HG02798 (cell line): ENCODE measurements around the gene ZNF814.
"Not testable (repeated sequence)": the region's sequence is repeated elsewhere in the genome, so short reads cannot be mapped to it uniquely, and the experiment has no call there.

Experiments
- ATAC-seq: cut with Tn5 transposase; IDR thresholded peaks from one replicate; pipeline ENCODE4 v1.9.1; 2021; ENCODE audit warnings: mild to moderate bottlenecking; ENCODE audit not compliant: unreplicated experiment, poor library complexity

ZNF814 gene

GRCh38 chr19:57867868-57868492 lies 20.9 kb downstream of the ZNF814 start:
- no peak for ATAC-seq

DNA sequence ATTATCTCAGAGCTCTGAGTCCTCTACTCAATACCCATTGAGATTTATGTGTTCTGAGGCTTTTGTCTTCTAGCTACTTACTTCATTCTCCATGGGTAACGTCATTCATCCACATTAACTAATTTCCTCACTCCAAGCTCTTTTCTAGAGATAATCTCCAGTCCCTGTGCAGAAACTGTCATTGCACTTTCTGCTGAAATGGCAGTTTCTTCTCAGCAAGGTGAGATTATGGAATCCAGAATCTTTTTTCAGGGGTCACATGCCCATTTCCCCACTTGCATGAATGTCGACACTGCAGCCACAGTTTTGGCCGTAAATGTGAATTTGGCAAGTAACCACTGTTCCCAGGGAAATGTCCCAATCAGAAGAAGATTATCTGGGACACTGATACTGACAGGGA lies 26.5 kb downstream of the ZNF814 start:
- not testable (repeated sequence) for ATAC-seq

DNA sequence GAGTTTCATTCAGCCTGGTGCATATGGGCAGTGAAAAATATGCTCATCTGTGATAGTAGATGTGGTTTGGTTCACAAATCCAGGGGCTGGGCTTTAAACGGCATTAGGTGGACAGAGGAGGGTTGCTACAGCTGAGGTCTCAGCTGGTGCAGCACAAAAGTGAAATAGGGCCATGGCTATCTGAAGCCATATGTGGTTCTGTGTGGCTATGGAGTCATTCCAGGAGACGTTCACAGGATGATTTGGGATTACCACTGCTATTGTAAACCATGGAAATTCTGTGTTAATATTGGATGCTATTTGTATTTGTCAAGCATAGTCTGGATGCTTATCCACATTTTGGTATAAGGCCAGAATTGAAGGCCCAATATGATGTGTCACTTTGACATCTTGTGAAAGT lies 34.7 kb downstream of the ZNF814 start:
- not testable (repeated sequence) for ATAC-seq

- not testable (repeated sequence) for ATAC-seq
These were observed 36.8 kb downstream of the ZNF814 start for GRCh38 chr19:57851812-57852603.

- no peak for ATAC-seq
These were observed 38.3 kb downstream of the ZNF814 start for GRCh38 chr19:57850553-57851017.

- peak; percentile 97 for ATAC-seq
These were observed 39.0 kb downstream of the ZNF814 start, which contains the start of gene ZNF587 for GRCh38 chr19:57849666-57850473. Gene ZNF587, plus strand, starts transcription at chr19:57849859. Its CDS starts 180 bp downstream, at chr19:57850039.

- ATAC-seq = not testable (repeated sequence)
These were observed 39.6 kb downstream of the ZNF814 start for GRCh38 chr19:57849162-57849665.

GRCh38 chr19:57847164-57847563 lies 41.7 kb downstream of the ZNF814 start:
- ATAC-seq = not testable (repeated sequence)

GRCh38 chr19:57841122-57841763 lies 47.6 kb downstream of the ZNF814 start:
- no peak for ATAC-seq

- not testable (repeated sequence) for ATAC-seq
These were observed 50.1 kb downstream of the ZNF814 start for GRCh38 chr19:57838622-57839191.

DNA sequence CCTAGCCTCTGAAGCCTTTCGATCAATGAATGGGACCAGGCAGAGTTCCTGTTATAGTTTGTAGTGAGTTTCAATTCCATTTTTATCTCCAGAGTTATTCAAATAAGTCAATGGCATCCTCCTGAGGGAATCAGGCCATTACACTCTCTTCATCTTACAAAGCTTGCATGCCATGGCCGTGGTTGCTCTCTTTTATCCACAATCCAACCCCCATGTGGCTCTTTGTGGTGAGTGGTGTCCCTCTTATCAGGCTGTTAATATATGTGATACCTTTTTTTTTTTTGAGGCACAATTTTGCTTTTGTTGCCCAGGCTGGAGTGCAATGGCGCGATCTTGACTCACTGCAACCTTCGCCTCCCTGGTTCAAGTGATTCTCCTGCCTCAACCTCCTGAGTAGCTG lies 51.8 kb downstream of the ZNF814 start:
- not testable (repeated sequence) for ATAC-seq

DNA sequence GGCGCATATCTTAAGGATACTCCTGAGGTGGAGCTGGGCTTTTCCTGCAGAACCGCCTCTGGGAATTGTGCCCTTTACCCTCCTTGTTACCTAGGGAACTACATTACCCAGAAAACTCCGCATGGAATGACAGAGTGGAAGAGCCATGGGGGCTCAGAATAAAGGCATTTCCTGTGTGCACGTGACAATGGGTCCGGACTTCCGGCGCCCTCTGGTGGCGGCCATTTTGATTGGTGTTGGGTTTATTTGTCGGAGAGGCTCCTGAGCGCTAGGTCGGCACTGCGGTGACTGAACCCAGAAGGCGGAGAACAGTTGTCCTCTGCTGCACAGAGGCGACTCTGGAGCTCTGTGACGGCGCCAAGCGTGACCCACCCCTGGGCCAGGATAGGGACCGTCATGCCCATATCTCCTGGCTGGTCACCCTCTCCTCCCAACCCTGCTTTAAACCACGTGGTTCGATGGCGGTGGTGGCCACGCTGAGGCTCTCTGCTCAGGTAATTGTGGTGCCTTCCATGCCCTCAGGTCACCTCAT lies 58.7 kb downstream of the ZNF814 start, which contains the start of gene ZNF587B:
TSS of gene ZNF587B (plus strand) at position 229 of the 532 bp plus-strand sequence. CDS start at position 459, 230 bp downstream.
- ATAC-seq = no peak

DNA sequence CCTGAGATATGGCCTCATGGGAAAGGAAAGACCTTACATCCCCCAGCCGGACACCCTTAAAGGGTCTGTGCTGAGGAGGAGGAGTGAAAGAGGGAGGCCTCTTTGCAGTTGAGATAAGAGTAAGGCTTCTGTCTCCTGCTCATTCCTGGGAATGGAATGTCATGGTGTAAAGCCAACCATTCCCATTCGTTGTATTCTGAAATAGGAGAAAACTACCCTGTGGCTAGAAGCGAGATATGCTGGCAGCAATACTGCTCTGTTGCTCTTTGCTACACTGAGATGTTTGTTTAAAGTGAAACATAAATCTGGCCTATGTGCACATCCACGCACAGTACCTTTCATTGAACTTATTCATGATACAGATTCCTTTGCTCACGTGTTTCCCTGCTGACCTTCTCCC lies 59.5 kb downstream of the ZNF814 start:
- ATAC-seq = no peak

DNA sequence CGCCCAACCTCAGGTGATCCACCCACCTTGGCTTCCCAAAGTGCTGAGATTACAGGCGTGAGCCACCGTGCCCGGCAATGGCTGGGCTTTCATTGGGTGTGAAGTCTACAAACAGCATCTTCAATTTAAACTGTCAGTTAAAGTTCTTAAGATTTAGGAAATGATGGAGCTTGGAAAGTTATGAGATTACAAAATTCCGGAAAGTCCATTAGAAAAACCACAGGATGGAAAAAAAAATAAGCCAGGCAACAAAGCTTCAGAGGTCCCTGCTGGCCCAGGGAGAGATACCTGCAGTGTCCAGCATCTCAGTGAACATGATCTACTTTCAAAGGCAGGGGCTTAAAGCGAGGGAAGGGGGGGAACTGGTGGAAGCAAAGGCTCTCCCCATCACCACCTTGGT lies 63.3 kb downstream of the ZNF814 start:
- ATAC-seq = no peak

DNA sequence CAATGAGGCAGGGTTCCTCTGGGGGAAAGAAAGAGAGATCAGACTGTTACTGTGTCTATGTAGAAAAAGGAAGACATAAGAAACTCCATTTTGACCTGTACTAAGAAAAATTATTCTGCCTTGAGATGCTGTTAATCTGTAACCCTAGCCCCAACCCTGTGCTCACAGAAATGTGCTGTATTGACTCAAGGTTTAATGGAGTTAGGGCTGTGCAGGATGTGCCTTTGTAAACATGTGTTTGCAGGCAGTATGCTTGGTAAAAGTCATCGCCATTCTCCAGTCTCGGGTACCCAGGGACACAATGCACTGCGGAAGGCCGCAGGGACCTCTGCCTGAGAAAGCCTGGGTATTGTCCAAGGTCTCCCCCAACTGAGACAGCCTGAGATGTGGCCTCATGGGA lies 65.2 kb downstream of the ZNF814 start:
- ATAC-seq = not testable (repeated sequence)

DNA sequence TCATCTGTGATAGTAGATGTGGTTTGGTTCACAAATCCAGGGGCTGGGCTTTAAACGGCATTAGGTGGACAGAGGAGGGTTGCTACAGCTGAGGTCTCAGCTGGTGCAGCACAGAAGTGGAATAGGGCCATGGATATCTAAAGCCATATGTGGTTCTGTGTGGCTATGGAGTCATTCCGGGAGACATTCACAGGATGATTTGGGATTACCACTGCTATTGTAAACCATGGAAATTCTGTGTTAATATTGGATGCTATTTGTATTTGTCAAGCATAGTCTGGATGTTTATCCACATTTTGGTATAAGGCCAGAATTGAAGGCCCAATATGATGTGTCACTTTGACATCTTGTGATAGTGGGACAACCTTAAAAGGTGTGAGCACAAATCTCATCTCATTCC lies 65.7 kb downstream of the ZNF814 start:
- ATAC-seq = not testable (repeated sequence)

DNA sequence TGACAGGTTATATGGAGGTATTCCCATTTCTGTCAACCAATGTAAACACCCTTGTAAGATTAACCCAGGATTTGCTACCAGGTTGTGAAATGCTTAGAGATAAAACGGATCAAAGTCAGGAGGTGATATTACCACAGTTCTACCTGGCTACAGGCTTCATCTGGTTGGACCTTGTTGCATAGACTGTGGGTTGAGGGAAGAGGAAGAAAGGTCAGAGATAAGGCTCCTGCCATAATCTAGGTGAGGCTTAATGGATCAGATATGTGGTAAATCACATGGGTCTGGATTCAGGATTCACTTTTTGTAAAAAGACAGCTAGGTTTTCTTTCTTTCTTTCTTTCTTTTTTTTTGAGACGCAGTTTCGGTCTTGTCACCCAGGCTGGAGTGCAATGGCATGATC lies 67.3 kb downstream of the ZNF814 start:
- not testable (repeated sequence) for ATAC-seq

DNA sequence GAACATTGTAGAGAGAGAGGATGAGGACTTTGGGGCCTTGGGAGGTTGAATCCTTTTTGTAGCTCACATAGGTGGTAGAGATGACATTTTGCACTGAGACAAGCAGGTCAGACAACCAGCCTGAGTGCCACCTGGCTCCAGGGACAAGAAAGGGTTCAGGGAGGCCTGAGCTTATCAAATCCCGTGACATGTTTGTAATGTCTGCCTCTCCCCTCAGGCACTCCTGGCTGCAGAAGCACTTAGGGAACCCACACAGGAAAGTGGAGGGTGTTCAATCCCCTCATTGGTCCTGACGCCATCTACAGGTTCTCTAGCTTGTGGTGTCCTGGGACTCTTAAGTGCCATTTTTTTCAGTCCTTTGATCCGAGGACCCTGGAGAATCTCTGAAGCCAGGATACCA lies 67.7 kb downstream of the ZNF814 start:
- ATAC-seq = not testable (repeated sequence)

- no peak for ATAC-seq
These were observed 68.2 kb downstream of the ZNF814 start for GRCh38 chr19:57820599-57820998.
